Activated gamma-delta T cell treated with Interleukin-2 at 50 U/mL for 16 hours (primary cell): Measurements from ENCODE around the gene PSEN2.

ENCODE experiments used
- DNase-seq: peaks from one replicate; pipeline ENCODE4 v3.0.0-alpha.2; 2020

The PSEN2 gene

GRCh38 chr1:226888021-226888420 lies 17.6 kb downstream of the PSEN2 start:
- DNase-seq = no peak

DNA sequence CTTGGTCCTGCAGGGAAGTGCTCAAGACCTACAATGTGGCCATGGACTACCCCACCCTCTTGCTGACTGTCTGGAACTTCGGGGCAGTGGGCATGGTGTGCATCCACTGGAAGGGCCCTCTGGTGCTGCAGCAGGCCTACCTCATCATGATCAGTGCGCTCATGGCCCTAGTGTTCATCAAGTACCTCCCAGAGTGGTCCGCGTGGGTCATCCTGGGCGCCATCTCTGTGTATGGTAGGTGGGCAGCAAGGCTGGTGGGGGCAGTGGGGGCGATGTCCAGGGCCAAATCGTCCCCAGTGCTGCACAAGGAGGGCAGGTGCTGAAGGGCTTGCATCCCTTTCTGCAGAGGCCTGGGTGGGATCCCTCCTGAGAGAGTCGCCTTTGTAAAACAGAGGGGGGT lies 18.4 kb downstream of the PSEN2 start:
- no peak for DNase-seq

DNA sequence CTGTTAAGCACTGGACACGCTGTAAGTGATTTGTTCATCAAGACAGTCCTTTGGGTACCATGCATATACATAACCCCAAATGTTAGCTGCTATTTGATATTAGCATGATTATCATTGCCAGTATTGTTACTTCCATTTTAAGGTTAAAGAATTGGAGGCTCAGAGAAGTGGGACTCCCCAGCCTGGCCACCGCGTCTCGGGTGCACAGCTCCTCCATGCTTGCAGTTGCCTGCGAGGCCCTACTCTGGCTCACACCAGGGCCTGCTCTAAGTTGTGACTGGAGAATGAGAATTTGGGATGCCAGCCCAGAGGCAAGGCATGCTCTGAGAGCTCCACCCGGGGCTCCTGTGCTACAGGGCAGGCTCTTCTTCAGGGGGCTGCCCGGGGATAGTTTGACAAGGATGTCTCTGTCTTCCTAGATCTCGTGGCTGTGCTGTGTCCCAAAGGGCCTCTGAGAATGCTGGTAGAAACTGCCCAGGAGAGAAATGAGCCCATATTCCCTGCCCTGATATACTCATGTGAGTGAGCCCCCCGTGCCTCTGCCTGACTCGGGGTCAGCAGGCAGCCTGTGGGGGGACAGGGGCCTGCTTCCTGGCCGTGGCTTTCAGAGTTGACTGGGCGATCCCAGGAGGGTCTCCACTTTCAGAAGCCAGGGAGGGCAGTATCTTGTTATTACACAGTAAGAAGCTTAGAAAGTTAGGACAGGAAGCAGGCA lies 19.4 kb downstream of the PSEN2 start:
- DNase-seq = no peak

GRCh38 chr1:226890331-226891108 lies 20.1 kb downstream of the PSEN2 start:
- DNase-seq = no peak

DNA sequence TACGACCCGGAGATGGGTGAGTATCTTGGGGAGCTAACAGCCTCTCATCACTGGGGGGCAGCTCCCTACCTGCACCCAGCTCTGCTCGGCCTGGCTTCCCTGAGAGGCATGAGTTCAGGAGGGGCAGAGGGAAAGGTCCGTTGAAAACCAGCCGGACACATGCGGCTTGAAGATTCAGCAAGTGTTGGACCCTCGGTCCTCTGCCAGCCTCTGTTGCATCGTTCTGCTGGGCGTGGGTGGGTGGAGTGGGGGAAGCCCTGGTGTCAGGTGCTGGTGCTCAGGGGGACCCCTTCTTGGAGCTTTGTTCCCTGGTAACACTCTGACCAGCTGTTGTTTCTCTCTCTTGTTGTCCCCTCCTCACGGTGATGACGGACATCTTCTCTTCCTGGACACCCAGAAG lies 20.9 kb downstream of the PSEN2 start:
- DNase-seq = no peak

DNA sequence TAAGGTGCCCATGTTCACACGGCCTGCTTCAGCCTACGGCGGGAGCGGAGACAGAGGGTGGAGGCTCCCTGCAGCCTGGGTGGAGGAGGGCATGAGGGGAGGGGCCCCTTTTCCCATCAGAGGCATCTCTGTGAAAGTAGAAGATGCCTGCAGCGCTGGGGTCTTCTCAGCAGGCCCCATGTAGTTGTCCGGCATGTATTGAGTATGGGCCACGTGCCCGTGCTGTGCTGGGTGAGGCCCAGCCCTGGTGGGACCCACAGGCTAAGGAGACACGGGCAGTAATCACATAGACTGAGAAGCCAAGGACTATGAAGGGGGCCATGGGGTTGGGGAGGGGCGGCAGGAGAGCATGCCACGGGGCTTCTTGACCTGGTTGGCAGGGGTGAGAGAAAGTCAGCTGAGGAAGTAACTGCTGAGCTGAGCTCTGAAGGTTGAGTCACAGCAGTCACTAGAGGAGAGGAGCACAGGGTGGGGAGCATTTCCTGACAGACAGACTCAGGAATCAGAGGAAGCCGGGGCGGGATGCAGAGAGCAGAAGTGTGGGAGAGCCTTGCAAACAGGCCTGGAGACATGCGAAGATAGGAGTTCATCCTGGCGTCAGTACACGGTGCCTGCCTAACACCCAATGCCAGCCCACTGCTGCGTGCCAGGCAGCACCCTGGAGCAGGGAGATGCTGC lies 21.6 kb downstream of the PSEN2 start:
- no peak for DNase-seq

- DNase-seq = no peak
Measured at GRCh38 chr1:226892524-226892875, 22.1 kb downstream of the PSEN2 start.

DNA sequence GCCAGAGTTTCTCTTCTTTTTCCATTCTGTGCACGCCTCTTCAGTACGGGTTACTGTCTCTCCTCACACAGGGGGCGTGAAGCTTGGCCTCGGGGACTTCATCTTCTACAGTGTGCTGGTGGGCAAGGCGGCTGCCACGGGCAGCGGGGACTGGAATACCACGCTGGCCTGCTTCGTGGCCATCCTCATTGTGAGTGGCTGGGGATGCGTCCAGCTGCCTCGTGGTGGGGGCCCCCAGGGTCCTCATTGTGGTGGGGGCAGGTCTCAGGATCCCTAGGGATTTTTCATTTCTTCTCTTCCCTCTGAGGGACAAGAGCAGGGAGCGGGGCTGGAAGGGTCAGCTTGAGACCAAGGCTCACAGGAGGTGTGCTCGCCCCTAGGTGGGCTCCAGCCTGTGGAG lies 23.5 kb downstream of the PSEN2 start:
- no peak for DNase-seq

GRCh38 chr1:226894826-226895225 lies 24.4 kb downstream of the PSEN2 start:
- DNase-seq = no peak

GRCh38 chr1:226895644-226896043 lies 25.2 kb downstream of the PSEN2 start:
- DNase-seq = no peak

- no peak for DNase-seq
Measured at GRCh38 chr1:226898246-226898645, 27.8 kb downstream of the PSEN2 start.

DNA sequence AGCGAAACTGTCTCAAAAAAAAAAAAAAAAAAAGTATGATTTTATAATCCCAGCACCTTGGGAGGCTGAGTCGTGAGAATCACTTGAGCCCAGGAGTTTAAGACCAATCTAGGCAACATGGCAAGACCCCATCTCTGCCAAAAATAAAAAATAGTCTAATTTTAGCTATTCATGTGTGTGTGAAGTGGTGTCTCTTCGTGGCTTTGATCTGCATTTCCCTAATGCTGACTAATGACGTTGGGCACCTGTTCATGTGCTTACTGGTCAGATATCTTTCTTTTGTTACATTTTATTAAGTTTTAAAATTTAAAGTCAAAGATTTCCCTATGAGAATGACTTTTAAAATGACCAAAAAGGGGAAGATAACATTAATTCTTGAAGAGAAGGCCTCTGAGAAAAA lies 31.0 kb downstream of the PSEN2 start:
- no peak for DNase-seq

- DNase-seq = no peak
Measured at GRCh38 chr1:226902601-226903000, 32.2 kb downstream of the PSEN2 start.

DNA sequence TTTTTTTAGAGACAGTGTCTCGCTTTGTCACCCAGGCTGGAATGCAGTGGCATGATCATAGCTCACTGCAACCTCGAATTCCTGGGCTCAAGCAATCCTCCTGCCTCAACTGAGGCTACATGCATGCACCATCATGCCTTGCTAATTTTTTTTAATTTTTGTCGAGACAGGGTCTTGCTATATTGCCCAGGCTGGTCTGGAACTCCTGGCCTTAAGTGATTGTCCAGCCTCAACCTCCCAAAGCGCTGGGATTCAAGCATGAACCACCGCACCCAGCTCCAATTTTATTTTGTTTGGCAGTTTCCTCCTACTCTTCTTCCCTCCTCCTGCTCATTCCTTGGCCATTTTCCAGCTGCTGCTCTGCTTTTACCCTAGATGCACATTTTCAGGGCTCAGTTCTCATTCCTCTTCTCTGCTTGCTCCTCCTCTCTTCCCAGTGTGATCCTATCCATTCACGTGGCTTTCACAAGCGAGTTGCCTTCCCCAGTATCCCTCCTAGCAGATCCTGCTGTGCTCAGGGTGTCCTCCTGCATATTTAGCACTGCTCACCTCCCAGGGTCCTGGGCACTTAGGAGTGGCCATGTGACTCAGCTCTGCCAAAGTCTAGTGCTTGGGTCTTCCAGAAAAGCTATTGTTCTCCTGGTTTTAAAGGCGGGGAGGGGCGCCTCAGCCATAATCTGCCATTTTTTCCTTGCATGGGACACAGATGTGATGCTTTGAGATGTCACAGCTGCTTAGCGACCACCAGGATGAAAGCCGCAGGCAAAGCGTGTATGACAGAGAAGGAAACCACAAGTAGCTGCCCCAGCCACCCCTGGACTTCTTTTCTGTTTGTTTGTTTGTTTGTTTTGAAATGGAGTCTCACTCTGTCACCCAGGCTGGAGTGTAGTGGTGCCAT lies 33.7 kb downstream of the PSEN2 start:
- DNase-seq = no peak

DNA sequence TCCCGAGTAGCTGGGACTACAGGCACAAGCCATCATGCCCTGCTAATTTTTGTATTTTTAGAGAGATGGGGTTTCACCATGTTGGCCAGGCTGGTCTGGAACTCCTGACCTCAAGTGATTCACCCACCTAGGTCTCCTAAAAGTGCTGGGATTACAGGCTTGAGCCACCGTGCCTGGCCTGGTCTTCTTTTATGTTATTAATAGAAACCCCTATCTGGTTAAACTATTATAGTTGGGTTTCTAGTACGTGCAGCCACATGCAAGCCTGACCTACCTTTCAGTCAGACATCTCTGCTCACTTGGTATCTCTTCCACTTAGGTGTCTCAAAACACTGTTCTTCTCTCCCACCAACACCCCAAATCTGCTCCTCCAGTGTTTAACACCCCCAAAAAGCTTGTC lies 34.4 kb downstream of the PSEN2 start:
- no peak for DNase-seq

DNA sequence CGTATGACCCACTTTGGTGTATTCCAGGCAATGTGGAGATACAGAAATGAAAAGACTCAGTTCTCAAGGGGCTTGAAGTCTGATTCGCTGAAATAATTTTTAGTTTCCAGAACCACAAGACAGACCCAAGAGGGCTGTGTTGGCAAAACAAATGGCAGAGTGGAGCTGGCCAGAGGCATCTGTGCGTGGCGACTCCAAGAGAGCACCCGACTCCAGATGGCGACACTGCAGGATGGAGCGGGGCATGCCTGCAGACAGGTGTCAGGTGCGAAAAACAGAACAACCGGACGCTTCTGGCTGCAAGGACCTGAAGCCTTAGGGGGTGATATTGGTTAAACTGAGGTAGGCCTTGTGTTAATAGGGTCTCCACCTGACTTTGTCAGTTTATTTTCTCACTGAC lies 38.0 kb downstream of the PSEN2 start:
- DNase-seq = no peak

DNA sequence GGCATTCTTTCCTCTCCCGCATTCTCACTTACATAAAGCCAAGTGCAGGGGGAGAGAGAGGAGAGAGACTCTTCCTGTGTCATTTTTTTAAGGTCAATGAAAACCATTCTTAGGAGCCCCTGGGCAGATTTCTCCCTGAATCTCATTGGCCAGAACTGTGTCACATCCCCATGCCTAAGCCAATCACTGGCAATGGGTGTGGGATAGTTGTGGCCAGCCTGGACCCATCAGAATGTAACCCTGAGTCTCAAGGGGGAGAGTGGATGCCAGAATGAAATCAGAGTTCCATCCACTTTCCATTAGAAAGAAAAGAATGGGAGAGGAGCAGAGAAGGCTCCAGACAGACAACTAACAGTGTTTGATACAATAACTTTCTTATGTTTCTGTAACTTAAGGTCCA lies 38.5 kb downstream of the PSEN2 start:
- no peak for DNase-seq

DNA sequence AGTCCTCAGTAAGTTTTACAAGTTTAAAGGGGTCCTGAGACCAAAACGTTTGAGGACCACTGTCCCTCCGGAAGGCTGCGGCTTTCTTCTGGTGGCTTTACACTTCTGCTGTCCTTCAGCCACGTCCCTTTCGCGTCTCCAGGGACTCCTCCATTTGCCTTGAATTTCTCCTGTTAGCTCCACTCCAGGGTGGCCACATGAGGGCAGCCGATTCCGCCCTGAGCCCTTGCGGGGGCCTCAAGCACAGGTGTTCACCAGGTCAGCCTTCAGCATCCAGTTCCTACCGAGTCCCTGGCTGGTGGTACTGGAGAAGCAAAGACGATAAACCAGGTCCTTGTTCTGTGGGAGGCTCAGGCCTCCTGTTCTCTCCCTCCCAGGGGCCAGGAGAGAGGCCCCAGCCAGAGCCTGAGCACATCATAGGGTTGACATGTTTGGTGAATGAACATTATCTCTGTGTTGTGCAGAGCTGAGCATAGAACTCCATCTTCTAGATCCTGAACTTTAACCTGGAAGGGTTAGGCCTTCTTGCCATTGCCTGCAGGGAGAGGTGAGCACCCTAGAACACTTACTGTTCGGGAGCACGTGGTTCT lies 42.3 kb downstream of the PSEN2 start:
- peak; percentile 35 for DNase-seq

DNA sequence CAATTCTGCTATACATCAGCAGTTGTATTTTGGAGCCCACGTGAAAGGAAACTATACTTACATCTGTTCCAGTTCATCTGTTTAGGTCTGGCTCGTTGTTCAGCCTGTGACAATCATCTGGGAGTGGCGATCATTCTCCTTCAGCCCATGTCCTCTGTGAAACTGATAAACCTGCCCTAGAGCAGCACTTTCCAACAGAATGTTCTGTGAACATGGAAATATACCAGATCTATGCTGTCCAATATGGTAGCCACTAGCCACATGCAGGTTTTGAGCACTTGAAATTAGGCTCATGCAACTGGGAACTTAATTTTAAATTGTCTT lies 45.2 kb downstream of the PSEN2 start:
- DNase-seq = no peak

- no peak for DNase-seq
Measured at GRCh38 chr1:226916497-226916896, 46.1 kb downstream of the PSEN2 start.

- no peak for DNase-seq
Measured at GRCh38 chr1:226919587-226919986, 49.2 kb downstream of the PSEN2 start.

DNA sequence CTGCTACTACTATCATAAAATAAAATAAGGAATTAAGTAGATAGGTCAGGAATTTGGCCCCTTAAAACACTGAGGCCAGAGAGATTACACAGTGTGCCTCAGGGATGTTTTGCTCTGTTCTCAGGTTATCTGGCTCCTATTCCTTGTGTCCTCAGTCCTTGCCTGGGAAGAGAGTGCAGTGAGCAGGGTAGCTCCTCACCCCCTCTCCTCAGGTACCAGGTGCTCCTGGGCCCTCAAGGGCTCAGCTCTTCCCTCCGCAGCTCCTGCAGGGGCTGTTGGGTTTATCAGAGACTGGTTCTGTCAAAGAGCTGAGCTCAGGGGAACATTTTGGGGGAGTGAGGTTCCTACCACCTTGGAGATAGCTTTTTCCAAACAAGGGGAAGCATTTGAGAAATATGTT lies 49.6 kb downstream of the PSEN2 start:
- DNase-seq = no peak

GRCh38 chr1:226920446-226920894 lies 50.1 kb downstream of the PSEN2 start:
- no peak for DNase-seq
